T-cell (primary cell): ENCODE results near the gene XXYLT1. TPM values are rescaled to one million over a fixed set of nuclear protein-coding genes. Genes with fewer than 3 reads are reported as not detected.

ENCODE experiments used
- ATAC-seq, 4 experiments: fragments of 200-7000 bp in 3 of 4; fragments of 150-1000 bp in 1 of 4; cut with Tn5 transposase; replicated peaks in 1 of 4; 1 replicate in 3 of 4; 2 replicates in 1 of 4; pipeline ENCODE4 v1.10.0; 2021; ENCODE audit warnings: moderate library complexity in 3 of 4, mild to moderate bottlenecking in 2 of 4, moderate number of reproducible peaks in 1 of 4
- CTCF ChIA-PET, 2 donors: fragments of 300-600 bp; sonication (Branson Sonifier 250); formaldehyde crosslinking; loops; one replicate each; lab custom pipeline; 2022; ENCODE audit warnings: antibody characterized with exemption in 2 of 2; lab: Charles Lee
- POLR2A ChIA-PET, 2 donors: fragments of 300-600 bp; sonication (Branson Sonifier 250); formaldehyde crosslinking; loops; one replicate each; lab custom pipeline; 2022; ENCODE audit warnings: antibody characterized with exemption in 2 of 2; lab: Charles Lee
- DNase-seq, 35 experiments: peaks; one replicate each; pipeline versions ENCODE4 v3.0.0 to v3.0.0-alpha.2; 2013 to 2023
- H3K27ac ChIP-seq: one replicate; pipeline ENCODE4 v1.5.1; 2013; ENCODE audit warnings: low read length
- H3K27me3 ChIP-seq, 2 experiments: replicated peaks in 1 of 2; 1 replicate in 1 of 2; 2 replicates in 1 of 2; pipeline versions ENCODE4 v1.6.1 to v1.7.0; 2013; ENCODE audit warnings: low read length in 1 of 2, mixed read lengths in 1 of 2; ENCODE audit not compliant: control insufficient read depth in 2 of 2, insufficient read depth in 2 of 2; ENCODE audit errors: extremely low read depth in 1 of 2
- H3K36me3 ChIP-seq, 2 donors: 1 replicate in 1 of 2; 2 replicates in 1 of 2; pipeline versions ENCODE4 v1.6.1 to v1.7.0; 2013; ENCODE audit warnings: low read length in 1 of 2; ENCODE audit not compliant: control insufficient read depth in 2 of 2, insufficient read depth in 1 of 2; ENCODE audit errors: extremely low read depth in 1 of 2
- H3K4me1 ChIP-seq, 2 experiments: 1 replicate in 1 of 2; 2 replicates in 1 of 2; pipeline versions ENCODE4 v1.6.1 to v1.7.0; 2013; ENCODE audit warnings: low read length in 2 of 2, mixed read lengths in 1 of 2; ENCODE audit not compliant: insufficient read depth in 2 of 2, control insufficient read depth in 1 of 2; ENCODE audit errors: extremely low read depth in 1 of 2
- H3K4me3 ChIP-seq, 2 donors: 1 replicate in 1 of 2; 2 replicates in 1 of 2; pipeline versions ENCODE4 v1.5.1 to v1.7.0; 2013; ENCODE audit warnings: mild to moderate bottlenecking in 2 of 2, low read length in 1 of 2, moderate library complexity in 1 of 2; ENCODE audit not compliant: control insufficient read depth in 1 of 2; ENCODE audit errors: extremely low read depth in 1 of 2
- H3K9me3 ChIP-seq: 2 replicates; pipeline ENCODE4 v1.7.0; 2013
- H3K27ac Mint-ChIP-seq, 2 donors: one replicate each; pipeline ENCODE4 v1.8.0; 2020 to 2021; ENCODE audit warnings: mild to moderate bottlenecking in 2 of 2, mixed read lengths in 2 of 2
- H3K27me3 Mint-ChIP-seq, 2 donors: one replicate each; pipeline ENCODE4 v1.8.0; 2021 to 2022; ENCODE audit warnings: mixed read lengths in 2 of 2
- H3K36me3 Mint-ChIP-seq: one replicate; pipeline ENCODE4 v1.8.0; 2021; ENCODE audit warnings: mixed read lengths
- H3K4me1 Mint-ChIP-seq, 3 donors: one replicate each; pipeline ENCODE4 v1.8.0; 2020 to 2022; ENCODE audit warnings: mixed read lengths in 3 of 3, mild to moderate bottlenecking in 1 of 3
- H3K4me3 Mint-ChIP-seq, 3 donors: one replicate each; pipeline ENCODE4 v1.8.0; 2020 to 2022; ENCODE audit warnings: mild to moderate bottlenecking in 3 of 3, mixed read lengths in 3 of 3, moderate library complexity in 3 of 3
- H3K9me3 Mint-ChIP-seq, 3 donors: one replicate each; pipeline ENCODE4 v1.8.0; 2020 to 2022; ENCODE audit warnings: mixed read lengths in 3 of 3
- WGBS: methylation state at CpG from one replicate; pipeline ENCODE4 v1.1.5; 2013; ENCODE audit warnings: missing lambda C conversion rate; ENCODE audit not compliant: insufficient coverage; 5-methylcytosine and 5-hydroxymethylcytosine counted together
- total RNA-seq, 35 experiments: library from RNA in 6 of 35; stranded (reverse) in 6 of 35; fragments of 120-200 nt in 1 of 35; gene quantifications; one replicate each; pipeline versions ENCODE4 v1.2.1 to v1.2.4 and lab custom pipeline; 2013 to 2026

Gene XXYLT1
- total RNA-seq, 5 donors from 2014 or later (not counting 1 experiment from before 2014, with no cell fraction given), result 4.6 to 9.1 (median 5.7) TPM

DNA sequence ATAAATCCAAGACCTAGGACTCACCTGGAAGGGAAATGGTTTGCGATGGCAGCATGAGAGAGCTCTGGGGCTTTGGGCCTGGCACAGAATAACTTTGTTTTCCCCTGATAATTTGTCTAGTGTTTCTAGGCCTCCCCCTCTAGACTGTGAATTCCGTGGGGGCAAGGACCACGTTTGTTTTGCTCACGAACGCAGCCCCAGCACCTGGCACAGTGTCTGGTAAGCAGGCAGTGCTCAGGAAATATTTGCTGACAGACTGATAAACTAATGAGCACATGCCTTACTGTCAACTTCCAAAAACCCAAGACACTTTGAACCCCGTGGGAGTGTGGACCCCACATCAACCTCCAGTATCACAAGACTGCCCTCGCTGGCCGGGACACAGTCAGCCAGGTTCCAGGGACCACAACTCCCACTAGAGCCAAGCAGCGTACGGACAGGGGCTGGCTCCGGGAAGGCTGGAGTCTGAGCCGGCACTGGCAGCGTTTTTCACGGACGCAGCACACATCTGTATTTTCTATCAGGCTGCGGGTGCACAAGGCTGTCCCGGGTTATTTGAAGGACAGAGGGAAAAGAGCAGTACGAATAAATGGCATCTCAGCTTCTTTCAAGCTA lies 146.5 kb downstream of the XXYLT1 start:
- ChIA-PET POLR2A (no interaction called here), CTCF (no interaction called here)
- peaks cover 0 to 17% of the 10 kb centered on the region in 2 experiments for H3K4me1 ChIP-seq
- Mint-ChIP-seq H3K4me1 (peaks cover 18 to 23% (median 20%) of the 10 kb centered on the region in 3 donors), H3K4me3 (no peak overlapping the region), H3K36me3 (no peaks in the 10 kb centered on the region), H3K9me3 (no peaks in the 10 kb centered on the region), H3K27me3 (no peaks in the 10 kb centered on the region), H3K27ac (no peak overlapping the region)
- H3K36me3 ChIP-seq, result no peaks in the 10 kb centered on the region
- H3K27me3 ChIP-seq, result no peaks in the 10 kb centered on the region
- H3K4me3 ChIP-seq, result no peak overlapping the region
- no peak overlapping the region for H3K27ac ChIP-seq
- 87% methylated on average over 11 of the region's 18 CpGs for WGBS
- no peak for ATAC-seq
- H3K9me3 ChIP-seq, result no peaks in the 10 kb centered on the region
- no peak for DNase-seq

- H3K27ac ChIP-seq, result no peak overlapping the region
- POLR2A ChIA-PET, result no interaction called here
- H3K4me3 Mint-ChIP-seq, result no peak overlapping the region
- peaks cover 9 to 12% (median 10%) of the 10 kb centered on the region in 3 donors for H3K4me1 Mint-ChIP-seq
- DNase-seq (no peak), ATAC-seq (no peak)
- H3K36me3 ChIP-seq, result no peaks in the 10 kb centered on the region
- CTCF ChIA-PET, result no interaction called here
- H3K27me3 Mint-ChIP-seq, result no peaks in the 10 kb centered on the region
- peaks cover 0 to 14% of the 10 kb centered on the region in 2 experiments for H3K4me1 ChIP-seq
- WGBS, result 92% methylated on average over 11 of the region's 13 CpGs
- no peaks in the 10 kb centered on the region for H3K9me3 Mint-ChIP-seq
- no peaks in the 10 kb centered on the region for H3K9me3 ChIP-seq
- H3K27ac Mint-ChIP-seq, result no peak overlapping the region
- no peaks in the 10 kb centered on the region for H3K36me3 Mint-ChIP-seq
- H3K27me3 ChIP-seq, result no peaks in the 10 kb centered on the region
- H3K4me3 ChIP-seq, result no peak overlapping the region
These were observed 147.7 kb downstream of the XXYLT1 start for GRCh38 chr3:195123281-195123691.

DNA sequence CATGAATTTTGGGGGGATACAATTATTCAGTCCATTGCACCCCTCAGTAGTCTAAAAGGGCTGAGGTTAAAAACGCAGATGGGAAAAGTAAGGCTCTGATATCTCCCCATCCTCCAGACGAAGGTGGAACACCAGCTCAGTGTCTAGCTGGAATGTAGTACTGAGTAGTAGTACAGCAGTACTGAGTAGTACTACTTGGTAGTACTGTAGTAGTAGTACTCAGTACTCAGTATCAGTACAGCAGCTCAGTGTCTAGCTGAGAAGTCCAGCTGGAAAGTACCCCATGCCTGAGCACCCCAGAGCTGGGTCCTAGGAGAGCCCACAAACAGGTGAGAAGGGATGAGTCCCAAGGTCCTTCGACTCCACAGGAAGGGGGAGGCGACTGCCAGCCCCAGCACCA lies 148.7 kb downstream of the XXYLT1 start:
- Mint-ChIP-seq H3K4me3 (no peak overlapping the region), H3K36me3 (no peaks in the 10 kb centered on the region), H3K27ac (no peak overlapping the region), H3K9me3 (no peaks in the 10 kb centered on the region), H3K27me3 (no peaks in the 10 kb centered on the region), H3K4me1 (peaks cover 0 to 11% (median 3%) of the 10 kb centered on the region in 3 donors)
- peaks cover 0 to 9% of the 10 kb centered on the region in 2 experiments for H3K4me1 ChIP-seq
- H3K36me3 ChIP-seq, result no peaks in the 10 kb centered on the region
- ATAC-seq, result no peak
- no peak for DNase-seq
- no peak overlapping the region for H3K4me3 ChIP-seq
- CTCF ChIA-PET, result no interaction called here
- POLR2A ChIA-PET, result no interaction called here
- no peaks in the 10 kb centered on the region for H3K9me3 ChIP-seq
- no peak overlapping the region for H3K27ac ChIP-seq
- no peaks in the 10 kb centered on the region for H3K27me3 ChIP-seq
- WGBS, result no CpG with 5 or more reads among the region's 4 CpGs

GRCh38 chr3:195120267-195120601 lies 150.7 kb downstream of the XXYLT1 start:
- WGBS, result 100% methylated on average over 1 of the region's 2 CpGs
- Mint-ChIP-seq H3K27ac (no peak overlapping the region), H3K36me3 (no peaks in the 10 kb centered on the region), H3K27me3 (no peaks in the 10 kb centered on the region), H3K4me1 (peaks cover 0 to 5% (median 1%) of the 10 kb centered on the region in 3 donors), H3K4me3 (no peak overlapping the region), H3K9me3 (no peaks in the 10 kb centered on the region)
- no peaks in the 10 kb centered on the region for H3K27me3 ChIP-seq
- no peak overlapping the region for H3K27ac ChIP-seq
- H3K4me3 ChIP-seq, result no peak overlapping the region
- no peaks in the 10 kb centered on the region for H3K4me1 ChIP-seq
- DNase-seq (no peak), ATAC-seq (no peak)
- POLR2A ChIA-PET, result no interaction called here
- no peaks in the 10 kb centered on the region for H3K9me3 ChIP-seq
- CTCF ChIA-PET, result interaction anchor here in 1 of 2 donors (1.1 kb wide), 1 partner anchor 13 kb away, joined by 6 read pairs; no protein-coding TSS in a partner anchor
- peaks cover 0 to 7% of the 10 kb centered on the region in 2 donors for H3K36me3 ChIP-seq

GRCh38 chr3:195119461-195120266 lies 151.3 kb downstream of the XXYLT1 start:
- ChIA-PET CTCF (interaction anchor here in 1 of 2 donors (1.1 kb wide), 1 partner anchor 13 kb away, joined by 6 read pairs; no protein-coding TSS in a partner anchor), POLR2A (interaction anchor here in 1 of 2 donors (0.5 to 0.6 kb wide), 2 partner anchors 26 to 73 kb away, joined by 4 to 7 read pairs; no protein-coding TSS in a partner anchor)
- Mint-ChIP-seq H3K36me3 (no peaks in the 10 kb centered on the region), H3K9me3 (no peaks in the 10 kb centered on the region), H3K4me1 (peaks cover 0 to 5% (median 1%) of the 10 kb centered on the region in 3 donors), H3K27me3 (no peaks in the 10 kb centered on the region), H3K27ac (no peak overlapping the region), H3K4me3 (no peak overlapping the region)
- ATAC-seq (no peak), DNase-seq (no peak)
- no peaks in the 10 kb centered on the region for H3K9me3 ChIP-seq
- H3K27ac ChIP-seq, result no peak overlapping the region
- peaks cover 0 to 9% of the 10 kb centered on the region in 2 donors for H3K36me3 ChIP-seq
- H3K4me3 ChIP-seq, result no peak overlapping the region
- WGBS, result 98% methylated on average over 6 of the region's 16 CpGs
- H3K27me3 ChIP-seq, result no peaks in the 10 kb centered on the region
- H3K4me1 ChIP-seq, result no peaks in the 10 kb centered on the region

GRCh38 chr3:195118671-195119070 lies 152.3 kb downstream of the XXYLT1 start:
- no peaks in the 10 kb centered on the region for H3K27me3 ChIP-seq
- H3K9me3 ChIP-seq, result no peaks in the 10 kb centered on the region
- peaks cover 0 to 5% (median 1%) of the 10 kb centered on the region in 3 donors for H3K4me1 Mint-ChIP-seq
- H3K9me3 Mint-ChIP-seq, result no peaks in the 10 kb centered on the region
- no peak overlapping the region for H3K27ac ChIP-seq
- WGBS, result 92% methylated on average over 8 of the region's 13 CpGs
- CTCF ChIA-PET, result no interaction called here
- H3K4me3 ChIP-seq, result no peak overlapping the region
- no peak overlapping the region for H3K4me3 Mint-ChIP-seq
- ATAC-seq (no peak), DNase-seq (no peak)
- peaks cover 0 to 9% of the 10 kb centered on the region in 2 donors for H3K36me3 ChIP-seq
- no peaks in the 10 kb centered on the region for H3K27me3 Mint-ChIP-seq
- no peak overlapping the region for H3K27ac Mint-ChIP-seq
- H3K36me3 Mint-ChIP-seq, result no peaks in the 10 kb centered on the region
- no peaks in the 10 kb centered on the region for H3K4me1 ChIP-seq
- POLR2A ChIA-PET, result no interaction called here
